ENCODE measurements around the gene PDE1A.

PDE1A gene

GRCh38 chr2:182426918-182427240 is at the start of gene PDE1A:
Gene PDE1A (minus strand): TSS chr2:182427036.
- ATAC-seq (replicated peaks; ENCODE audit: extremely low read depth, poor library complexity, severe bottlenecking): no peak
- H3K4me1 Mint-ChIP-seq: no peaks in the 10 kb centered on the region
- no peaks in the 10 kb centered on the region for H3K27me3 Mint-ChIP-seq
- H3K4me3 Mint-ChIP-seq: no peak within 1 kb of the TSS
- no peaks in the 10 kb centered on the region for H3K36me3 Mint-ChIP-seq (ENCODE audit: insufficient read depth)
- no peak for DNase-seq (ENCODE audit: low spot score in 2 of 2)
- H3K27ac Mint-ChIP-seq (ENCODE audit: low read depth): no peak within 1 kb of the TSS
- H3K9me3 Mint-ChIP-seq: peaks cover 5% of the 10 kb centered on the region

DNA sequence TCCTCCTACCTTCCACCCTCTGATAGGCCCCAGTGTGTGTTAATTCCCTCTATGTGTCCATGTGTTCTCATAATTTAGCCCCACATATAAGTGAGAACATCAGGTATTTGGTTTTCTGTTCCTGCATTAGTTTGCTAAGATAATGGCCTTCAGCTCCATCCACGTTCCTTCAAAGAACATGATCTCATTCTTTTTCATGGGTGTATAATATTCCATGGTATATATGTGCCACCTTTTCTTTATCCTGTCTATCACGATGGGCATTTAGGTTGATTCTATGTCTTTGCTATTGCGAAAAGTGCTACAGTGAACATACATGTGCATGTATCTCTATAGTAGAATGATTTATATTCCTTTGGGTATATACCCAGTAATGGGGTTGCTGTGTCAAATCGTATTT is 46.8 kb upstream of the PDE1A start:
- Mint-ChIP-seq H3K4me3 (no peak overlapping the region), H3K4me1 (no peaks in the 10 kb centered on the region), H3K27ac (ENCODE audit: low read depth) (no peak overlapping the region), H3K36me3 (ENCODE audit: insufficient read depth) (peaks cover 2% of the 10 kb centered on the region), H3K9me3 (peaks cover 12% of the 10 kb centered on the region), H3K27me3 (no peaks in the 10 kb centered on the region)
- ATAC-seq (replicated peaks; ENCODE audit: extremely low read depth, poor library complexity, severe bottlenecking) (no peak), DNase-seq (ENCODE audit: low spot score in 2 of 2) (no peak)

DNA sequence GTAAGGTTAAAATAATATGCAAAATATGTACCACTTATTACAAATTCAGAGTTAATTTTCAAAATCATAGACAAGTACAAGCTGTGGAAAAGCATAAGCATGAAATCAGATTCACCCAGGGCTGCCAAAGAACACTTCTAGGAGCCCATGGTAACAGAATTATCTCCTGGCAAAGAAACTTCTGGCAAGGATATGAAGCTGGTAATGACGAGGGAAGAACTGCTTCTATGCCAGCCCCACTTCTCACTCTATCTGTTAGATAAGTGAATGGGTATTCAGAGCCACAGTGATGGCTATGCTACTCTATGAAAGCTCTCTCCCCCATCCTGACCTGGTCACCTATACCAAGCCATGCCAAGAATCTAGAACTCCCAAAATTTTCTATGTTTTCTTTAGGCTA is 36.9 kb upstream of the PDE1A start:
- H3K27me3 Mint-ChIP-seq: no peaks in the 10 kb centered on the region
- ATAC-seq (replicated peaks; ENCODE audit: extremely low read depth, poor library complexity, severe bottlenecking) (no peak), DNase-seq (ENCODE audit: low spot score in 2 of 2) (no peak)
- no peak overlapping the region for H3K27ac Mint-ChIP-seq (ENCODE audit: low read depth)
- peaks cover 21% of the 10 kb centered on the region for H3K9me3 Mint-ChIP-seq
- no peaks in the 10 kb centered on the region for H3K36me3 Mint-ChIP-seq (ENCODE audit: insufficient read depth)
- H3K4me3 Mint-ChIP-seq: no peak overlapping the region
- no peaks in the 10 kb centered on the region for H3K4me1 Mint-ChIP-seq

GRCh38 chr2:182456784-182457183 is 29.9 kb upstream of the PDE1A start:
- ATAC-seq (replicated peaks; ENCODE audit: extremely low read depth, poor library complexity, severe bottlenecking) (no peak), DNase-seq (ENCODE audit: low spot score in 2 of 2) (no peak)
- H3K4me3 Mint-ChIP-seq: no peak overlapping the region
- H3K9me3 Mint-ChIP-seq: peaks cover 5% of the 10 kb centered on the region
- H3K27me3 Mint-ChIP-seq: no peaks in the 10 kb centered on the region
- H3K36me3 Mint-ChIP-seq (ENCODE audit: insufficient read depth): no peaks in the 10 kb centered on the region
- H3K4me1 Mint-ChIP-seq: no peaks in the 10 kb centered on the region
- no peak overlapping the region for H3K27ac Mint-ChIP-seq (ENCODE audit: low read depth)

DNA sequence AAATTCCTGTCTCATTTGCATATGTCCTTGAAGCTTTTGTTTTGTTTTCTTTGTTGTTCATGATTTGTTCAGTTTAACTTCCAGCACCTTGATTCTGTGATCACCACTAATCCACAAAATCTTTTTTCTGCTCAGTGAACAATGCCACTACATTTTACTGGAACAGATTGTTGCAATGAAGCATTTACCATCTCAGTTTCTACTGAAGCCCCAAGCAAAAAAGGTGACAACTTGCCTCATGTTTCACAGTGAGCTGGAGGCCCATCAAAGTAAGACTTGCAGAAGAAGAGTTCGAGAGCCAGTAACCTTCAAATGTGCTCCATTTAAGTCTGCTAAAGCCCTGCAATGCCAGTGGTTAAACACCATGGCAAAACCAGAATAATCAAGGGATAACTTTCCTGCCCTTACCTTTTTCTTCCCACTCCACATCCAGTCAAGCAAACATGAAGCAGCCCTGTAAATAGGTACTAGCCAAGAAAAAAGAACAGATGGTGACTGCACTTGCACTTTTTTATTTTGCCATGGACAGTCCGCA is 25.7 kb upstream of the PDE1A start:
- no peak overlapping the region for H3K4me3 Mint-ChIP-seq
- no peak overlapping the region for H3K27ac Mint-ChIP-seq (ENCODE audit: low read depth)
- DNase-seq (ENCODE audit: low spot score in 2 of 2) (no peak), ATAC-seq (replicated peaks; ENCODE audit: extremely low read depth, poor library complexity, severe bottlenecking) (no peak)
- peaks cover 5% of the 10 kb centered on the region for H3K9me3 Mint-ChIP-seq
- H3K36me3 Mint-ChIP-seq (ENCODE audit: insufficient read depth): no peaks in the 10 kb centered on the region
- no peaks in the 10 kb centered on the region for H3K27me3 Mint-ChIP-seq
- no peaks in the 10 kb centered on the region for H3K4me1 Mint-ChIP-seq

- DNase-seq (ENCODE audit: low spot score in 2 of 2): no peak
- Mint-ChIP-seq H3K27me3 (no peaks in the 10 kb centered on the region), H3K9me3 (peaks cover 5% of the 10 kb centered on the region), H3K27ac (ENCODE audit: low read depth) (no peak overlapping the region), H3K4me3 (no peak overlapping the region), H3K4me1 (no peaks in the 10 kb centered on the region), H3K36me3 (ENCODE audit: insufficient read depth) (no peaks in the 10 kb centered on the region)
- no peak for ATAC-seq (replicated peaks; ENCODE audit: extremely low read depth, poor library complexity, severe bottlenecking)
These were observed 21.5 kb upstream of the PDE1A start for GRCh38 chr2:182448371-182448770.

GRCh38 chr2:182447863-182448262 is 21.0 kb upstream of the PDE1A start:
- peaks cover 5% of the 10 kb centered on the region for H3K9me3 Mint-ChIP-seq
- no peaks in the 10 kb centered on the region for H3K4me1 Mint-ChIP-seq
- DNase-seq (ENCODE audit: low spot score in 2 of 2): no peak
- H3K27ac Mint-ChIP-seq (ENCODE audit: low read depth): no peak overlapping the region
- ATAC-seq (replicated peaks; ENCODE audit: extremely low read depth, poor library complexity, severe bottlenecking): no peak
- no peaks in the 10 kb centered on the region for H3K27me3 Mint-ChIP-seq
- no peaks in the 10 kb centered on the region for H3K36me3 Mint-ChIP-seq (ENCODE audit: insufficient read depth)
- no peak overlapping the region for H3K4me3 Mint-ChIP-seq

- Mint-ChIP-seq H3K27me3 (no peaks in the 10 kb centered on the region), H3K36me3 (ENCODE audit: insufficient read depth) (no peaks in the 10 kb centered on the region), H3K27ac (ENCODE audit: low read depth) (no peak overlapping the region), H3K9me3 (peaks cover 5% of the 10 kb centered on the region), H3K4me1 (no peaks in the 10 kb centered on the region), H3K4me3 (no peak overlapping the region)
- DNase-seq (ENCODE audit: low spot score in 2 of 2) (no peak), ATAC-seq (replicated peaks; ENCODE audit: extremely low read depth, poor library complexity, severe bottlenecking) (no peak)
These were observed 20.3 kb upstream of the PDE1A start for GRCh38 chr2:182447163-182447562.

- H3K27ac Mint-ChIP-seq (ENCODE audit: low read depth): no peak overlapping the region
- no peaks in the 10 kb centered on the region for H3K27me3 Mint-ChIP-seq
- peaks cover 5% of the 10 kb centered on the region for H3K9me3 Mint-ChIP-seq
- H3K4me3 Mint-ChIP-seq: no peak overlapping the region
- ATAC-seq (replicated peaks; ENCODE audit: extremely low read depth, poor library complexity, severe bottlenecking) (no peak), DNase-seq (ENCODE audit: low spot score in 2 of 2) (no peak)
- no peaks in the 10 kb centered on the region for H3K36me3 Mint-ChIP-seq (ENCODE audit: insufficient read depth)
- no peaks in the 10 kb centered on the region for H3K4me1 Mint-ChIP-seq
These were observed 19.3 kb upstream of the PDE1A start for GRCh38 chr2:182446087-182446486.

DNA sequence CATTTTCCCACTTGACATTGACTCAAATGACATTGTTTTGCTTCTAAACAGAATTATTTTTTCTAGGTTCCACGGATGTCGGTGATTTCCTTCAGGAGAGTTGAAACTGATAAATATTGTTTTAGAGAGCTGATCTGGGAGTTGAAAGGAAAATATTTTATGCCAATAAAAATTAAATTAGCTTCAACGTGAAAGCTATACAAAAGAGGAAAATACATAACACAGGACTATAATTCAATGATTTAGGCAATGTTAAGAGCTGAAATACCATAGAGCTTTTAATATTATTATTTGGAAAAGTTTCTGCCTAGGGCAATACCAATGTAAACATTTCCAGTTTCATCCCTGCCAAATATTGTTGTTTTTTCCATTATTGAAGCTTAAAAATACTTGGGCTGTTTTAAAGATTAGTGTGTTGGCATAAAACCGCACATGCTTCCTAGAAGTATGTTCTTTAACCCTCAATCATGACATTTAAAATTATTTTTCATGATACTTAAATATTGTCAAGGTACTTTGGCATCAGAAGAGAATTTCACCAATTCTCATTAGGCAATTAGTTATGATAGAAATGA is 18.6 kb upstream of the PDE1A start:
- Mint-ChIP-seq H3K4me1 (no peaks in the 10 kb centered on the region), H3K36me3 (ENCODE audit: insufficient read depth) (no peaks in the 10 kb centered on the region), H3K27me3 (no peaks in the 10 kb centered on the region), H3K4me3 (no peak overlapping the region), H3K27ac (ENCODE audit: low read depth) (no peak overlapping the region), H3K9me3 (peaks cover 5% of the 10 kb centered on the region)
- no peak for DNase-seq (ENCODE audit: low spot score in 2 of 2)
- no peak for ATAC-seq (replicated peaks; ENCODE audit: extremely low read depth, poor library complexity, severe bottlenecking)

GRCh38 chr2:182444806-182445205 is 18.0 kb upstream of the PDE1A start:
- Mint-ChIP-seq H3K4me3 (no peak overlapping the region), H3K27me3 (no peaks in the 10 kb centered on the region), H3K36me3 (ENCODE audit: insufficient read depth) (no peaks in the 10 kb centered on the region), H3K9me3 (peaks cover 5% of the 10 kb centered on the region), H3K27ac (ENCODE audit: low read depth) (no peak overlapping the region), H3K4me1 (no peaks in the 10 kb centered on the region)
- ATAC-seq (replicated peaks; ENCODE audit: extremely low read depth, poor library complexity, severe bottlenecking): no peak
- DNase-seq (ENCODE audit: low spot score in 2 of 2): no peak

DNA sequence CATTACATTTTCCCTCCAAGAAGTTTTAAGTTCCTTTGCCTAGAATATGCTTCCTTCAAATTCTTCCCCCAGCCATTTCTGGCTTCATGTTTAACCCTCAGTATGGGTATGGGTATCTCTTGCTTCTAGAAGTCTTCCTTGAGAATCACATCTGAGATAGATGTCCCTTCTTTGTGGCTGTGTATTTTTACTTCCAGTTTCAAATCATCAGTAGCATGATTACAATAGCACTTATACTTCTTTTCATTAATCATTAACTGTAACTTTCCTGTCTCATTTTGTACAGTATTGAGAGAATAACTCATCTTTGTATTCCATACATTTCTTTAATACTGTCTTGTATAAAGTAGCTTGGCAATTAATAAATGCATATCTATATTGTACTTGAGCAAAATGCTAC is 17.3 kb upstream of the PDE1A start:
- no peak for ATAC-seq (replicated peaks; ENCODE audit: extremely low read depth, poor library complexity, severe bottlenecking)
- Mint-ChIP-seq H3K27ac (ENCODE audit: low read depth) (no peak overlapping the region), H3K4me1 (no peaks in the 10 kb centered on the region), H3K36me3 (ENCODE audit: insufficient read depth) (peaks cover 1% of the 10 kb centered on the region), H3K27me3 (no peaks in the 10 kb centered on the region), H3K4me3 (no peak overlapping the region), H3K9me3 (peaks cover 6% of the 10 kb centered on the region)
- no peak for DNase-seq (ENCODE audit: low spot score in 2 of 2)

DNA sequence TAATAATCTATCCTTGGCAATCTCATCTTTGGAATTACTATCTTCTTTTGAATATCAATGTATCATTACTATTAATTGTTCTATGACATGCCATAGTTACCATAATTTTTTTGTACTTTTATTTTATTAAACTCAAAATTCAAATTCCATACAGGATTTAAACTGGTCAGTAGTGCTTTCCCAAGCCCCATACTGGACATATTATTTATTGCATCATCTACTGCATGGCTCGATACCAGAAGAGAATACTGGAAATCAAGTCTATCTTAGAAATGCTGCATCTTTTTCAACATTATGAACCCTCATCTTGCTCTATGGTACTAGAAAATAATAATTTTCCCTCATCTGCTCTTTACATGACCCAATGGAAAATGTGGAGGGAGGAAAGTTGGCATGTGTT is 9.4 kb upstream of the PDE1A start:
- DNase-seq (ENCODE audit: low spot score in 2 of 2): no peak
- no peak overlapping the region for H3K27ac Mint-ChIP-seq (ENCODE audit: low read depth)
- no peak overlapping the region for H3K4me3 Mint-ChIP-seq
- H3K9me3 Mint-ChIP-seq: peaks cover 17% of the 10 kb centered on the region
- no peak for ATAC-seq (replicated peaks; ENCODE audit: extremely low read depth, poor library complexity, severe bottlenecking)
- no peaks in the 10 kb centered on the region for H3K4me1 Mint-ChIP-seq
- H3K27me3 Mint-ChIP-seq: no peaks in the 10 kb centered on the region
- peaks cover 2% of the 10 kb centered on the region for H3K36me3 Mint-ChIP-seq (ENCODE audit: insufficient read depth)

GRCh38 chr2:182435754-182436153 is 8.9 kb upstream of the PDE1A start:
- no peaks in the 10 kb centered on the region for H3K27me3 Mint-ChIP-seq
- peaks cover 22% of the 10 kb centered on the region for H3K9me3 Mint-ChIP-seq
- no peaks in the 10 kb centered on the region for H3K4me1 Mint-ChIP-seq
- peaks cover 2% of the 10 kb centered on the region for H3K36me3 Mint-ChIP-seq (ENCODE audit: insufficient read depth)
- DNase-seq (ENCODE audit: low spot score in 2 of 2) (no peak), ATAC-seq (replicated peaks; ENCODE audit: extremely low read depth, poor library complexity, severe bottlenecking) (no peak)
- no peak overlapping the region for H3K27ac Mint-ChIP-seq (ENCODE audit: low read depth)
- no peak overlapping the region for H3K4me3 Mint-ChIP-seq
